Transverse colon (tissue), 4 donors: ENCODE data around the gene SEMA6C. TPM values are rescaled to one million over a fixed set of nuclear protein-coding genes. Genes with fewer than 3 reads are reported as not detected.

ENCODE experiments used
- DNase-seq: peaks from one replicate; pipeline ENCODE4 v3.0.0-alpha.2; 2019
- H3K27ac ChIP-seq, 4 donors: fragments of 200-600 bp; sonication (generic); 2 replicates each; pipeline ENCODE4 v1.5.1; 2016 to 2018; ENCODE audit warnings: inconsistent platforms in 4 of 4
- H3K27me3 ChIP-seq: fragments of 200-600 bp; sonication (generic); 2 replicates; pipeline ENCODE4 v1.5.1; 2017; ENCODE audit warnings: inconsistent platforms
- H3K36me3 ChIP-seq, 4 donors: fragments of 200-600 bp; sonication (generic); 2 replicates each; pipeline ENCODE4 v1.5.1; 2017 to 2019; ENCODE audit warnings: inconsistent platforms in 4 of 4
- H3K4me1 ChIP-seq, 4 donors: fragments of 200-600 bp; sonication (generic); 2 replicates each; pipeline ENCODE4 v1.5.1; 2017 to 2020; ENCODE audit warnings: inconsistent platforms in 4 of 4
- H3K4me3 ChIP-seq, 4 donors: fragments of 200-600 bp; sonication (generic); 1 replicate in 1 of 4; 2 replicates in 3 of 4; pipeline versions ENCODE4 v1.5.1 to v1.6.1; 2017 to 2019; ENCODE audit warnings: inconsistent platforms in 4 of 4
- H3K9me3 ChIP-seq, 2 donors: fragments of 200-600 bp; sonication (generic); 2 replicates each; pipeline ENCODE4 v1.5.1; 2017 to 2019; ENCODE audit warnings: inconsistent platforms in 2 of 2
- CTCF ChIP-seq, 5 experiments: fragments of 200-600 bp in 3 of 5; fragments of 450-650 bp in 2 of 5; sonication (generic) in 3 of 5; IDR thresholded peaks; 1 replicate in 2 of 5; 2 replicates in 3 of 5; pipeline ENCODE4 v1.5.1; 2016 to 2017; ENCODE audit warnings: antibody characterized with exemption in 5 of 5, inconsistent platforms in 3 of 5, mild to moderate bottlenecking in 2 of 5, moderate library complexity in 1 of 5
- EP300 ChIP-seq: sonication (generic); formaldehyde crosslinking; IDR thresholded peaks from one replicate; pipeline ENCODE4 v1.6.1; 2017; ENCODE audit warnings: antibody characterized with exemption, low read depth
- POLR2A ChIP-seq: fragments of 450-650 bp; IDR thresholded peaks from one replicate; pipeline ENCODE4 v1.6.1; 2016; ENCODE audit warnings: antibody characterized with exemption, mild to moderate bottlenecking, moderate library complexity
- POLR2AphosphoS5 ChIP-seq, 3 donors: sonication (generic); formaldehyde crosslinking; IDR thresholded peaks; one replicate each; pipeline ENCODE4 v1.6.1; 2016; ENCODE audit warnings: antibody characterized with exemption in 3 of 3
- WGBS, 2 donors: methylation state at CpG; one replicate each; pipeline ENCODE4 v1.1.5; 2018; ENCODE audit warnings: low coverage in 1 of 2; 5-methylcytosine and 5-hydroxymethylcytosine counted together
- in situ Hi-C, 4 donors: fragments of 200-750 bp; cut with MboI; loops; one replicate each; pipeline versions ENCODE4 v1.15.0 to v1.15.1; 2017; ENCODE audit warnings: low sequenced_read_pairs in 3 of 4, low pct_ligation_motif_present in 1 of 4, low pct_unique_long_range_greater_than_20kb in 1 of 4
- intact Hi-C: fragments of 100-400 bp; cut with DNase I; formaldehyde crosslinking; loops from one replicate; pipeline ENCODE4 v1.15.1; 2023; ENCODE audit warnings: low total_unique reads
- total RNA-seq, 4 donors: library from RNA; depleted of rRNA; stranded (reverse); fragments of >200 nt; gene quantifications; one replicate each; pipeline ENCODE4 v1.1.0, GENCODE V29; 2016

Gene SEMA6C
- total RNA-seq, 4 donors from 2014 or later: 1.8 to 16.3 (median 2.9) TPM

GRCh38 chr1:151124763-151125403 is 21.5 kb downstream of the SEMA6C start:
- no peak for DNase-seq
- 74 to 81% methylated on average over 4 to 5 of the region's 5 CpGs for WGBS, 2 donors
- TF ChIP-seq POLR2A (no peak), CTCF (IDR thresholded peaks at IDR 0.05) (no peak)
- peaks cover 0 to 3% (median 0%) of the 10 kb centered on the region in 4 donors for H3K36me3 ChIP-seq
- intact Hi-C loops (no loop called here), in situ Hi-C loops (no loop called here)
- no peak overlapping the region for H3K27ac ChIP-seq
- H3K4me1 ChIP-seq: no peaks in the 10 kb centered on the region
- no peak overlapping the region for H3K4me3 ChIP-seq
- H3K9me3 ChIP-seq: no peaks in the 10 kb centered on the region
- H3K27me3 ChIP-seq: no peaks in the 10 kb centered on the region

GRCh38 chr1:151113877-151114276 is 32.6 kb downstream of the SEMA6C start:
- in situ Hi-C loops: no loop called here
- no peaks in the 10 kb centered on the region for H3K9me3 ChIP-seq
- H3K4me1 ChIP-seq: no peaks in the 10 kb centered on the region
- no peak for TF ChIP-seq POLR2A
- TF ChIP-seq POLR2AphosphoS5 (IDR thresholded peaks at IDR 0.05): no peak
- no peak for TF ChIP-seq EP300
- no peak for TF ChIP-seq CTCF (IDR thresholded peaks at IDR 0.05)
- no peaks in the 10 kb centered on the region for H3K27me3 ChIP-seq
- DNase-seq: no peak
- 97% methylated on average over 5 of the region's 5 CpGs; no CpG with 5 or more reads in 1 of the 2 donors for WGBS, 2 donors
- no peak overlapping the region for H3K4me3 ChIP-seq
- no peak overlapping the region for H3K27ac ChIP-seq
- intact Hi-C loops: no loop called here
- peaks cover 0 to 12% (median 4%) of the 10 kb centered on the region in 4 donors for H3K36me3 ChIP-seq

- Histone ChIP-seq H3K4me3 (no peak overlapping the region), H3K9me3 (no peaks in the 10 kb centered on the region), H3K4me1 (no peaks in the 10 kb centered on the region), H3K36me3 (peaks cover 0 to 17% (median 6%) of the 10 kb centered on the region in 4 donors), H3K27ac (no peak overlapping the region), H3K27me3 (no peaks in the 10 kb centered on the region)
- in situ Hi-C loops (no loop called here), intact Hi-C loops (loop anchor here (10.0 kb wide), 1 partner anchor 46 kb away; the partner anchor contains the start of gene TNFAIP8L2)
- no peak for TF ChIP-seq POLR2A
- TF ChIP-seq EP300: no peak
- TF ChIP-seq CTCF (IDR thresholded peaks at IDR 0.05): no peak
- TF ChIP-seq POLR2AphosphoS5 (IDR thresholded peaks at IDR 0.05): no peak
- DNase-seq: no peak
- 94% methylated on average over 5 of the region's 5 CpGs; no CpG with 5 or more reads in 1 of the 2 donors for WGBS, 2 donors
Observed at GRCh38 chr1:151108331-151108730, 38.1 kb downstream of the SEMA6C start.

GRCh38 chr1:151106894-151107293 is 39.5 kb downstream of the SEMA6C start:
- Histone ChIP-seq H3K9me3 (no peaks in the 10 kb centered on the region), H3K27ac (no peak overlapping the region), H3K4me1 (no peaks in the 10 kb centered on the region), H3K27me3 (no peaks in the 10 kb centered on the region), H3K36me3 (peaks cover 0 to 17% (median 6%) of the 10 kb centered on the region in 4 donors), H3K4me3 (no peak overlapping the region)
- DNase-seq: no peak
- TF ChIP-seq CTCF (IDR thresholded peaks at IDR 0.05): no peak
- TF ChIP-seq POLR2AphosphoS5 (IDR thresholded peaks at IDR 0.05): no peak
- no peak for TF ChIP-seq EP300
- no peak for TF ChIP-seq POLR2A
- WGBS, 2 donors: 73% methylated on average over 2 of the region's 2 CpGs
- in situ Hi-C loops: no loop called here
- intact Hi-C loops: loop anchor here (10.0 kb wide), 1 partner anchor 48 kb away; the partner anchor contains the start of gene TNFAIP8L2
